Vagina (tissue), 2 donors: ENCODE data around the gene IFIT2. TPM values are rescaled to one million over a fixed set of nuclear protein-coding genes. Genes with fewer than 3 reads are reported as not detected.

Experiments
- DNase-seq, 2 donors: peaks; one replicate each; pipeline ENCODE4 v3.0.0-alpha.2; 2017; ENCODE audit errors: extremely low spot score in 2 of 2
- H3K27ac ChIP-seq: fragments of 200-600 bp; sonication (generic); one replicate; pipeline ENCODE4 v1.5.1; 2019
- H3K27me3 ChIP-seq: fragments of 200-600 bp; sonication (generic); one replicate; pipeline ENCODE4 v1.5.1; 2019
- H3K36me3 ChIP-seq, 2 donors: fragments of 200-600 bp; sonication (generic); one replicate each; pipeline ENCODE4 v1.5.1; 2017 to 2019
- H3K4me1 ChIP-seq: fragments of 200-600 bp; sonication (generic); one replicate; pipeline ENCODE4 v1.5.1; 2019
- H3K4me3 ChIP-seq, 2 donors: fragments of 200-600 bp; sonication (generic); 1 replicate in 1 of 2; 2 replicates in 1 of 2; pipeline ENCODE4 v1.5.1; 2016 to 2019
- H3K9me3 ChIP-seq: fragments of 200-600 bp; sonication (generic); one replicate; pipeline ENCODE4 v1.5.1; 2019
- CTCF ChIP-seq, 3 experiments: fragments of 450-650 bp in 2 of 3; fragments of 200-600 bp in 1 of 3; sonication (generic) in 1 of 3; IDR thresholded peaks; one replicate each; pipeline ENCODE4 v1.5.1; 2017 to 2019; ENCODE audit warnings: antibody characterized with exemption in 3 of 3, mild to moderate bottlenecking in 2 of 3, moderate library complexity in 2 of 3
- POLR2A ChIP-seq, 2 donors: fragments of 450-650 bp; IDR thresholded peaks; one replicate each; pipeline ENCODE4 v1.6.1; 2017; ENCODE audit warnings: antibody characterized with exemption in 2 of 2, mild to moderate bottlenecking in 2 of 2, moderate library complexity in 2 of 2
- POLR2AphosphoS5 ChIP-seq, 2 donors: sonication (generic); formaldehyde crosslinking; IDR thresholded peaks; one replicate each; pipeline ENCODE4 v1.9.0; 2017; ENCODE audit warnings: antibody characterized with exemption in 2 of 2, mild to moderate bottlenecking in 2 of 2, low read depth in 1 of 2; ENCODE audit not compliant: insufficient read depth in 1 of 2
- intact Hi-C: fragments of 100-400 bp; cut with DNase I; formaldehyde crosslinking; loops from one replicate; pipeline ENCODE4 v1.15.1; 2023
- total RNA-seq: library from RNA; depleted of rRNA; stranded (reverse); fragments of >200 nt; gene quantifications from one replicate; pipeline ENCODE4 v1.2.3, GENCODE V29; 2016

IFIT2 gene
- total RNA-seq, 1 donor from 2014 or later = 2.9 TPM

DNA sequence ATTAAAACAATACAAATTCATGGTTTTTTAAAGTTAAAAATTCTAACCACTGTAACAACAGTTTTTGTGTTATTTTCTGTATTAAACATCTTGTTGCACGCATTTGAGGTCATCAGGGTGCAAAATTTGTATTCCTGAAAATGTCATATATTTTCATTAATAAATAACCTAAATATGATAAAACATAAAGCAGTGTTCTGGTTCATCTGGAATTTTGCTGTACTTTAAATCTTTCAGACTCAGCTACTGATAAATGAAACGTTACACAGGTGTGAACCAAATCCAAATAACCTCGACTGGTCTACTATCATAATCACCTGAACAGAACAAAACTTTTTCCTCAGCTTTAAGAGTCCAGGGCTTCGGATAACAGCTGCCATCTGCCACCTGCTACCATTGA is 6.9 kb downstream of the IFIT2 start:
- no peaks in the 10 kb centered on the region for H3K27me3 ChIP-seq
- H3K9me3 ChIP-seq = no peaks in the 10 kb centered on the region
- intact Hi-C loops = no loop called here
- no peak overlapping the region for H3K27ac ChIP-seq
- DNase-seq = no peak
- TF ChIP-seq CTCF (IDR thresholded peaks at IDR 0.05) (no peak), POLR2A (IDR thresholded peaks at IDR 0.05) (no peak), POLR2AphosphoS5 (IDR thresholded peaks at IDR 0.05; ENCODE audit: insufficient read depth in 1 of 2, low read depth in 1 of 2) (no peak)
- H3K4me1 ChIP-seq = peaks cover 6% of the 10 kb centered on the region
- peaks cover 0 to 14% of the 10 kb centered on the region in 2 donors for H3K36me3 ChIP-seq
- no peak overlapping the region for H3K4me3 ChIP-seq

GRCh38 chr10:89309156-89310055 is 7.6 kb downstream of the IFIT2 start:
- no peaks in the 10 kb centered on the region for H3K27me3 ChIP-seq
- intact Hi-C loops = no loop called here

DNA sequence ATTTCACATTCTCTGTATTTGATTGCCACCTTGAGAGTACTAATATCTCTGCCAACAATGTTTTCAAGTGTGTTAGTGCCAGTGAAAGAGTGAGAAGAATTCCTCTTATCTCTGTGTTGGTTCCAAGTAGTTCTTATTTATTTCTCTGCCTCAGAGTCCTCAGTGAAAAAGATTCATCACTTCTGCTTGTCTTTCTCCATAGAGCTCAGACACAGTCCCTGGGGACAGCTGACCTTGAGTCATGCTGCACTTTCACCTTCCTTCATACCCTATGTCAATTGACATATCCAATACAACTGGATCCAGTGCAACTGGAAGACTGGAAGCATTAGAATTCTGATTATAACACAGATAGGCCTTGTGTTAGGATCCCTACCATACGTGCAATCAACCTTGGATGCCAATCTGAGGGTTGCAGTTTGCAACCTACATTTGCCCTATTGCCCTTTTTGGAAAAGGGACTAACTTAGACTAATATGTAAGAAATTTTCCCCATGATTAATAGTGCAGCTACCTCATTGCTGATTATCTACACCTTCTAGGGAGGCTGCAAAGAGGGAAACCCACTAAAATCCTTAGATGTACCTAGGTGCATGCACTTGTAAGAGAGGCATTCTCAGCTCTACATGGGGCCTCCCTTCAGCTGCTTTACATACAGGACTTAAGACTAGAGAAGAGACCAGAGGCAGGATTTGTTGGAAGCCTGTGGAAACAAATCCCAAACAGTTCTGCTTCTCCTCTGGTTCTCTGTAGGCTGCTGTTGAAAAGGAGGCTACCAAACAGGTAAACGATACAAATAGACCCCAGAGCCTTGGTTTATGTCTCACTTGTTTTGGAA is 8.4 kb downstream of the IFIT2 start:
- no peak for DNase-seq
- no peaks in the 10 kb centered on the region for H3K27me3 ChIP-seq
- peaks cover 0 to 14% of the 10 kb centered on the region in 2 donors for H3K36me3 ChIP-seq
- TF ChIP-seq POLR2AphosphoS5 (IDR thresholded peaks at IDR 0.05; ENCODE audit: insufficient read depth in 1 of 2, low read depth in 1 of 2) (no peak), CTCF (IDR thresholded peaks at IDR 0.05) (no peak), POLR2A (IDR thresholded peaks at IDR 0.05) (no peak)
- no peak overlapping the region for H3K27ac ChIP-seq
- no peaks in the 10 kb centered on the region for H3K4me1 ChIP-seq
- H3K9me3 ChIP-seq = no peaks in the 10 kb centered on the region
- H3K4me3 ChIP-seq = no peak overlapping the region
- intact Hi-C loops = no loop called here

More at GRCh38 chr10:89309156-89310055, 7.6 kb downstream of the IFIT2 start:
- Histone ChIP-seq H3K9me3 (no peaks in the 10 kb centered on the region), H3K4me3 (no peak overlapping the region), H3K36me3 (peaks cover 0 to 14% of the 10 kb centered on the region in 2 donors), H3K27ac (no peak overlapping the region), H3K4me1 (no peaks in the 10 kb centered on the region)
- TF ChIP-seq CTCF (IDR thresholded peaks at IDR 0.05) = no peak
- no peak for TF ChIP-seq POLR2A (IDR thresholded peaks at IDR 0.05)
- TF ChIP-seq POLR2AphosphoS5 (IDR thresholded peaks at IDR 0.05; ENCODE audit: insufficient read depth in 1 of 2, low read depth in 1 of 2) = no peak
- DNase-seq = no peak

GRCh38 chr10:89312973-89313372 is 11.1 kb downstream of the IFIT2 start:
- Histone ChIP-seq H3K27me3 (no peaks in the 10 kb centered on the region), H3K36me3 (no peaks in the 10 kb centered on the region), H3K9me3 (no peaks in the 10 kb centered on the region), H3K4me3 (no peak overlapping the region), H3K4me1 (no peaks in the 10 kb centered on the region), H3K27ac (no peak overlapping the region)
- DNase-seq = no peak
- TF ChIP-seq POLR2A (IDR thresholded peaks at IDR 0.05) (no peak), CTCF (IDR thresholded peaks at IDR 0.05) (no peak), POLR2AphosphoS5 (IDR thresholded peaks at IDR 0.05; ENCODE audit: insufficient read depth in 1 of 2, low read depth in 1 of 2) (no peak)
- intact Hi-C loops = no loop called here
